ENCODE results near the gene CUX1.

DNA sequence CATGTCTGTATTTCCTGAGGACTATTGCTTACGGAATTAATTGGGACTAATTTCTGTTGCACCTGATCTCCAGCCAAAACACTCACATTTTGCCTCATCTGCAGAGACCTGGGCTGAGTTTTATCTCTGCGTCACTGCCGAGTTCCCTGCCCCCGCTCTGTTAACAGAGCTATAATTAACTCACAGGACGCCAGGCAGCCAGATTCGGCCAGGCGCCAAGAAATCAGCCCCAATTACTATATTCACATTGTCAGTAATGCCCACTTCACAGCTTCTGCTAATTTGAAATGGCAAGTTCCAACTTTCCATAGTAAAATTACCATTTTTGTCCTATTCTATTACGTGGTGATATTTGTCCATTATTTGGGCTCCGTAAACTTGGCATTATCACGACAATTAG lies 130.5 kb downstream of the CUX1 start:
- TF ChIP-seq, protein P1, sequence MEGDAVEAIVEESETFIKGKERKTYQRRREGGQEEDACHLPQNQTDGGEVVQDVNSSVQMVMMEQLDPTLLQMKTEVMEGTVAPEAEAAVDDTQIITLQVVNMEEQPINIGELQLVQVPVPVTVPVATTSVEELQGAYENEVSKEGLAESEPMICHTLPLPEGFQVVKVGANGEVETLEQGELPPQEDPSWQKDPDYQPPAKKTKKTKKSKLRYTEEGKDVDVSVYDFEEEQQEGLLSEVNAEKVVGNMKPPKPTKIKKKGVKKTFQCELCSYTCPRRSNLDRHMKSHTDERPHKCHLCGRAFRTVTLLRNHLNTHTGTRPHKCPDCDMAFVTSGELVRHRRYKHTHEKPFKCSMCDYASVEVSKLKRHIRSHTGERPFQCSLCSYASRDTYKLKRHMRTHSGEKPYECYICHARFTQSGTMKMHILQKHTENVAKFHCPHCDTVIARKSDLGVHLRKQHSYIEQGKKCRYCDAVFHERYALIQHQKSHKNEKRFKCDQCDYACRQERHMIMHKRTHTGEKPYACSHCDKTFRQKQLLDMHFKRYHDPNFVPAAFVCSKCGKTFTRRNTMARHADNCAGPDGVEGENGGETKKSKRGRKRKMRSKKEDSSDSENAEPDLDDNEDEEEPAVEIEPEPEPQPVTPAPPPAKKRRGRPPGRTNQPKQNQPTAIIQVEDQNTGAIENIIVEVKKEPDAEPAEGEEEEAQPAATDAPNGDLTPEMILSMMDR (IDR thresholded peaks at IDR 0.05; ENCODE audit: borderline replicate concordance, extremely low read depth, low read length, poor library complexity, severe bottlenecking), result no peak
- no peak for TF ChIP-seq EZH2 (IDR thresholded peaks at IDR 0.05; ENCODE audit: borderline replicate concordance, low read depth, low read length, severe bottlenecking)
